Large intestine (tissue), 3 donors: ENCODE results near the gene LTB. TPM values are rescaled to one million over a fixed set of nuclear protein-coding genes. Genes with fewer than 3 reads are reported as not detected.

Experiments
- DNase-seq, 2 donors: peaks; one replicate each; pipeline versions ENCODE4 v3.0.0 to v3.0.0-alpha.2; 2013
- H3K27ac ChIP-seq: one replicate; pipeline ENCODE4 v1.5.1; 2013; ENCODE audit warnings: low read length
- H3K27me3 ChIP-seq: 2 replicates; pipeline ENCODE4 v1.6.1; 2013; ENCODE audit warnings: low read length; ENCODE audit not compliant: control insufficient read depth, insufficient read depth
- H3K36me3 ChIP-seq: 2 replicates; pipeline ENCODE4 v1.6.1; 2013; ENCODE audit warnings: low read length; ENCODE audit not compliant: control insufficient read depth, insufficient read depth
- H3K4me1 ChIP-seq: one replicate; pipeline ENCODE4 v1.6.1; 2013; ENCODE audit warnings: low read length; ENCODE audit not compliant: control insufficient read depth, insufficient read depth
- H3K4me3 ChIP-seq: one replicate; pipeline ENCODE4 v1.5.1; 2013; ENCODE audit warnings: low read length
- H3K9me3 ChIP-seq: one replicate; pipeline ENCODE4 v1.6.1; 2013; ENCODE audit warnings: mild to moderate bottlenecking, low read depth, low read length, moderate library complexity; ENCODE audit not compliant: control insufficient read depth
- WGBS: methylation state at CpG from one replicate; pipeline ENCODE4 v1.1.5; 2013; ENCODE audit warnings: low lambda C conversion rate; ENCODE audit not compliant: insufficient coverage; 5-methylcytosine and 5-hydroxymethylcytosine counted together
- polyA plus RNA-seq: library from polyadenylated mRNA; unstranded; fragments of 120-200 nt; gene quantifications from one replicate; pipeline ENCODE4 v1.2.1, GENCODE V29; 2013

Gene LTB
- polyA plus RNA-seq, 1 donor: 20.1 TPM

- no peak within 1 kb of the TSS for H3K27ac ChIP-seq
- H3K4me1 ChIP-seq: peaks cover 7% of the 10 kb centered on the region
- DNase-seq: no peak
- peak within 1 kb of the TSS; percentile 1 for H3K4me3 ChIP-seq
- H3K36me3 ChIP-seq: no peaks in the 10 kb centered on the region
- H3K27me3 ChIP-seq: peaks cover 21% of the 10 kb centered on the region
- WGBS: no CpG with 5 or more reads among the region's 1 CpG
- peaks cover 1% of the 10 kb centered on the region for H3K9me3 ChIP-seq
Measured at GRCh38 chr6:31586008-31586407, 3.8 kb upstream of the LTB start, which contains the start of gene LST1. Gene LST1 (plus strand): TSS chr6:31586277. CDS start chr6:31587300, 1,023 bp downstream.

GRCh38 chr6:31585491-31585890, 3.3 kb upstream of the LTB start:
- H3K27me3 ChIP-seq: peaks cover 22% of the 10 kb centered on the region
- H3K9me3 ChIP-seq: peaks cover 3% of the 10 kb centered on the region
- no peak overlapping the region for H3K4me3 ChIP-seq
- no peak overlapping the region for H3K27ac ChIP-seq
- no peaks in the 10 kb centered on the region for H3K36me3 ChIP-seq
- no CpG with 5 or more reads among the region's 2 CpGs for WGBS
- no peak for DNase-seq
- H3K4me1 ChIP-seq: peaks cover 7% of the 10 kb centered on the region

- Histone ChIP-seq H3K36me3 (no peaks in the 10 kb centered on the region), H3K4me1 (peaks cover 7% of the 10 kb centered on the region), H3K27me3 (peaks cover 25% of the 10 kb centered on the region), H3K4me3 (peak overlapping the region; percentile 87), H3K27ac (peak overlapping the region; percentile 57), H3K9me3 (peaks cover 3% of the 10 kb centered on the region)
- no CpG with 5 or more reads among the region's 21 CpGs for WGBS
- peak in 1 of 2 donors; percentile 42 for DNase-seq
Measured at GRCh38 chr6:31581434-31582229, 592 bp downstream of the LTB start.

- Histone ChIP-seq H3K27ac (peak overlapping the region; percentile 57), H3K4me1 (peaks cover 7% of the 10 kb centered on the region), H3K9me3 (peaks cover 3% of the 10 kb centered on the region), H3K36me3 (no peaks in the 10 kb centered on the region), H3K4me3 (peak overlapping the region; percentile 87), H3K27me3 (peaks cover 20% of the 10 kb centered on the region)
- peak; percentile 72 to 79 for DNase-seq
- WGBS: no CpG with 5 or more reads among the region's 62 CpGs
Measured at GRCh38 chr6:31580807-31581433, 1.3 kb downstream of the LTB start.

GRCh38 chr6:31580438-31580740, 1.8 kb downstream of the LTB start:
- peaks cover 23% of the 10 kb centered on the region for H3K27me3 ChIP-seq
- peaks cover 7% of the 10 kb centered on the region for H3K4me1 ChIP-seq
- no peak overlapping the region for H3K27ac ChIP-seq
- no CpG with 5 or more reads among the region's 11 CpGs for WGBS
- no peak for DNase-seq
- H3K9me3 ChIP-seq: peaks cover 3% of the 10 kb centered on the region
- no peaks in the 10 kb centered on the region for H3K36me3 ChIP-seq
- H3K4me3 ChIP-seq: peak overlapping the region; percentile 87

- H3K27ac ChIP-seq: no peak overlapping the region
- H3K36me3 ChIP-seq: no peaks in the 10 kb centered on the region
- H3K27me3 ChIP-seq: peaks cover 26% of the 10 kb centered on the region
- 86% methylated on average over 1 of the region's 8 CpGs for WGBS
- H3K4me1 ChIP-seq: peaks cover 7% of the 10 kb centered on the region
- peaks cover 3% of the 10 kb centered on the region for H3K9me3 ChIP-seq
- H3K4me3 ChIP-seq: no peak overlapping the region
- no peak for DNase-seq
Measured at GRCh38 chr6:31579546-31580437, 2.4 kb downstream of the LTB start.

GRCh38 chr6:31579119-31579505, 3.1 kb downstream of the LTB start:
- Histone ChIP-seq H3K4me3 (no peak overlapping the region), H3K4me1 (peaks cover 7% of the 10 kb centered on the region), H3K36me3 (no peaks in the 10 kb centered on the region), H3K27me3 (peaks cover 30% of the 10 kb centered on the region), H3K27ac (no peak overlapping the region), H3K9me3 (peaks cover 3% of the 10 kb centered on the region)
- WGBS: no CpG with 5 or more reads among the region's 3 CpGs
- no peak for DNase-seq

GRCh38 chr6:31578184-31579118, 3.8 kb downstream of the LTB start:
- no CpG with 5 or more reads among the region's 12 CpGs for WGBS
- H3K36me3 ChIP-seq: no peaks in the 10 kb centered on the region
- no peak for DNase-seq
- H3K9me3 ChIP-seq: peaks cover 3% of the 10 kb centered on the region
- H3K27ac ChIP-seq: no peak overlapping the region
- H3K4me3 ChIP-seq: no peak overlapping the region
- peaks cover 30% of the 10 kb centered on the region for H3K27me3 ChIP-seq
- peaks cover 7% of the 10 kb centered on the region for H3K4me1 ChIP-seq

GRCh38 chr6:31577579-31577966, 4.7 kb downstream of the LTB start:
- no peak overlapping the region for H3K27ac ChIP-seq
- peaks cover 7% of the 10 kb centered on the region for H3K4me1 ChIP-seq
- WGBS: 100% methylated on average over 1 of the region's 3 CpGs

More at GRCh38 chr6:31577579-31577966, 4.7 kb downstream of the LTB start:
- H3K27me3 ChIP-seq: peaks cover 29% of the 10 kb centered on the region
- peaks cover 3% of the 10 kb centered on the region for H3K9me3 ChIP-seq
- no peak overlapping the region for H3K4me3 ChIP-seq
- no peak for DNase-seq
- H3K36me3 ChIP-seq: no peaks in the 10 kb centered on the region
